HG03045 (cell line): ENCODE data around the gene GALNT18.
A peak's percentile ranks its signal among the peaks of the same experiment; 100 is the strongest.
"Not testable (repeated sequence)": the region's sequence is repeated elsewhere in the genome, so short reads cannot be mapped to it uniquely, and the experiment has no call there.

Source experiments
- ATAC-seq: cut with Tn5 transposase; IDR thresholded peaks from one replicate; pipeline ENCODE4 v1.9.1; 2021; ENCODE audit warnings: mild to moderate bottlenecking, moderate library complexity; ENCODE audit not compliant: unreplicated experiment

GALNT18 gene

GRCh38 chr11:11471201-11471600, 150.6 kb downstream of the GALNT18 start:
- ATAC-seq, result no peak

GRCh38 chr11:11468954-11469353, 152.9 kb downstream of the GALNT18 start:
- no peak for ATAC-seq

- no peak for ATAC-seq
These were observed 154.5 kb downstream of the GALNT18 start for GRCh38 chr11:11467312-11467711.

- no peak for ATAC-seq
These were observed 157.2 kb downstream of the GALNT18 start for GRCh38 chr11:11464555-11464954.

- ATAC-seq, result no peak
These were observed 158.4 kb downstream of the GALNT18 start for GRCh38 chr11:11463405-11463804.

GRCh38 chr11:11461473-11461872, 160.3 kb downstream of the GALNT18 start:
- ATAC-seq, result no peak

- ATAC-seq, result no peak
These were observed 162.2 kb downstream of the GALNT18 start for GRCh38 chr11:11459578-11459977.

- no peak for ATAC-seq
These were observed 163.3 kb downstream of the GALNT18 start for GRCh38 chr11:11458485-11458884.

GRCh38 chr11:11458001-11458400, 163.8 kb downstream of the GALNT18 start:
- ATAC-seq, result no peak

- ATAC-seq, result no peak
These were observed 164.9 kb downstream of the GALNT18 start for GRCh38 chr11:11456866-11457265.

- no peak for ATAC-seq
These were observed 167.1 kb downstream of the GALNT18 start for GRCh38 chr11:11454671-11455223.

- ATAC-seq, result peak; percentile 87
These were observed 170.3 kb downstream of the GALNT18 start for GRCh38 chr11:11451501-11452005.

GRCh38 chr11:11450744-11451362, 171.0 kb downstream of the GALNT18 start:
- ATAC-seq, result no peak

GRCh38 chr11:11449327-11449726, 172.5 kb downstream of the GALNT18 start:
- ATAC-seq, result no peak

GRCh38 chr11:11448626-11449025, 173.2 kb downstream of the GALNT18 start:
- ATAC-seq, result no peak

- not testable (repeated sequence) for ATAC-seq
These were observed 174.2 kb downstream of the GALNT18 start for GRCh38 chr11:11447601-11448000.

- ATAC-seq, result no peak
These were observed 174.8 kb downstream of the GALNT18 start for GRCh38 chr11:11446967-11447366.

- no peak for ATAC-seq
These were observed 175.2 kb downstream of the GALNT18 start for GRCh38 chr11:11446564-11446963.

GRCh38 chr11:11445441-11446185, 176.2 kb downstream of the GALNT18 start:
- ATAC-seq, result no peak

- no peak for ATAC-seq
These were observed 177.0 kb downstream of the GALNT18 start for GRCh38 chr11:11444804-11445131.

GRCh38 chr11:11444027-11444803, 177.6 kb downstream of the GALNT18 start:
- ATAC-seq, result no peak
